HCT116 (cell line): ENCODE measurements around the gene WDR35. TPM values are rescaled to one million over a fixed set of nuclear protein-coding genes. Genes with fewer than 3 reads are reported as not detected.

Experiments used
- ATAC-seq: fragments of 200-7000 bp; cut with Tn5 transposase; 2 replicates; pipeline ENCODE4 v1.9.1; 2020; ENCODE audit warnings: mild to moderate bottlenecking, moderate library complexity
- BruUV-seq: library from RNA; stranded (reverse); fragments of 400-500 nt; replicated peaks from 2 replicates; lab custom pipeline; 2021; lab: Mats Ljungman, UMichigan
- CTCF ChIA-PET: fragments of 300-600 bp; sonication (Branson Sonifier 250); formaldehyde crosslinking; loops from one replicate; lab custom pipeline; 2021; ENCODE audit warnings: antibody characterized with exemption; lab: Charles Lee
- POLR2A ChIA-PET: fragments of 300-600, 350-600 bp; sonication (Branson Sonifier 250); formaldehyde crosslinking; loops from one replicate; lab custom pipeline; 2021; ENCODE audit warnings: antibody characterized with exemption; lab: Charles Lee
- RAD21 ChIA-PET, 2 experiments: fragments of 300-600 bp; sonication (Branson Sonifier 250); formaldehyde crosslinking; loops; one replicate each; lab custom pipeline; 2023; ENCODE audit warnings: low total read pairs in 2 of 2; ENCODE audit not compliant: uncharacterized antibody in 2 of 2, unreplicated experiment in 2 of 2, low non-redundant PET in 1 of 2; lab: Charles Lee
- DNase-seq: peaks from one replicate; pipeline ENCODE4 v3.0.0-alpha.2; 2010; ENCODE audit warnings: low read depth, low spot score
- H2AFZ ChIP-seq: fragments of 200-600 bp; shearing (Covaris generic), sonication (generic); 2 replicates; pipeline ENCODE4 v1.6.1; 2017; ENCODE audit warnings: low read depth, mixed run types, mixed read lengths, antibody characterized with exemption, low read length; ENCODE audit not compliant: poor library complexity, severe bottlenecking
- H3K27ac ChIP-seq: 2 replicates; pipeline ENCODE4 v1.5.1; 2012; ENCODE audit warnings: low read depth, low read length
- H3K27me3 ChIP-seq: fragments of 200-600 bp; sonication (generic); 2 replicates; pipeline ENCODE4 v1.6.1; 2016; ENCODE audit warnings: mixed run types, low read length, mixed read lengths; ENCODE audit not compliant: insufficient read depth
- H3K36me3 ChIP-seq, 2 experiments: fragments of 200-500 bp in 1 of 2; fragments of 200-600 bp in 1 of 2; sonication (Bioruptor generic) in 1 of 2; sonication (generic) in 1 of 2; 2 replicates each; pipeline versions ENCODE4 v1.5.1 to v1.6.1; 2014 to 2016; ENCODE audit warnings: low read length in 2 of 2, inconsistent platforms in 1 of 2, mixed read lengths in 1 of 2, mixed run types in 1 of 2; ENCODE audit not compliant: insufficient read depth in 2 of 2, control insufficient read depth in 1 of 2
- H3K4me1 ChIP-seq, 2 experiments: fragments of 200-600 bp in 1 of 2; sonication (generic) in 1 of 2; 2 replicates each; pipeline versions ENCODE4 v1.5.1 to v1.6.1; 2012 to 2017; ENCODE audit warnings: low read length in 2 of 2, inconsistent platforms in 1 of 2, mild to moderate bottlenecking in 1 of 2, mixed read lengths in 1 of 2, mixed run types in 1 of 2, moderate library complexity in 1 of 2; ENCODE audit not compliant: insufficient read depth in 2 of 2, control insufficient read depth in 1 of 2
- H3K4me2 ChIP-seq: fragments of 200-600 bp; sonication (generic); 2 replicates; pipeline ENCODE4 v1.6.1; 2017; ENCODE audit warnings: mixed run types, low read length, mixed read lengths
- H3K4me3 ChIP-seq, 2 experiments: fragments of 200-600 bp in 1 of 2; sonication (generic) in 1 of 2; replicated peaks in 1 of 2; 2 replicates each; pipeline ENCODE4 v1.5.1; 2011 to 2016; ENCODE audit warnings: low read length in 2 of 2, control low read depth in 1 of 2, low read depth in 1 of 2, mild to moderate bottlenecking in 1 of 2, mixed read lengths in 1 of 2, mixed run types in 1 of 2
- H3K79me2 ChIP-seq: fragments of 200-600 bp; sonication (generic); 2 replicates; pipeline ENCODE4 v1.6.1; 2017; ENCODE audit warnings: mild to moderate bottlenecking, mixed run types, low read length, moderate library complexity, mixed read lengths; ENCODE audit not compliant: insufficient read depth
- H3K9ac ChIP-seq: fragments of 200-600 bp; sonication (generic); 2 replicates; pipeline ENCODE4 v1.6.1; 2016; ENCODE audit warnings: low read length, mixed read lengths
- H3K9me2 ChIP-seq: fragments of 200-600 bp; sonication (generic), shearing (Covaris generic); 2 replicates; pipeline ENCODE4 v1.6.1; 2017; ENCODE audit warnings: mixed run types, mild to moderate bottlenecking, moderate library complexity; ENCODE audit not compliant: insufficient read depth
- H3K9me3 ChIP-seq, 2 experiments: fragments of 200-500 bp in 1 of 2; fragments of 200-600 bp in 1 of 2; sonication (Bioruptor generic) in 1 of 2; sonication (generic) in 1 of 2; 2 replicates each; pipeline ENCODE4 v1.6.1; 2014 to 2017; ENCODE audit warnings: low read length in 2 of 2, mixed read lengths in 2 of 2, inconsistent platforms in 1 of 2, low read depth in 1 of 2, mild to moderate bottlenecking in 1 of 2, mixed run types in 1 of 2, moderate library complexity in 1 of 2; ENCODE audit not compliant: control insufficient read depth in 1 of 2, insufficient read depth in 1 of 2
- H4K20me1 ChIP-seq: fragments of 200-600 bp; sonication (generic), shearing (Covaris generic); 2 replicates; pipeline ENCODE4 v1.6.1; 2017; ENCODE audit warnings: mixed run types, mild to moderate bottlenecking, moderate library complexity; ENCODE audit not compliant: insufficient read depth
- CBX3 ChIP-seq: IDR thresholded peaks from 2 replicates; pipeline ENCODE4 v1.6.1; 2012; ENCODE audit warnings: low read depth
- CEBPB ChIP-seq: IDR thresholded peaks from 2 replicates; pipeline ENCODE4 v1.6.1; 2012; ENCODE audit warnings: low read depth
- EGR1 ChIP-seq: IDR thresholded peaks from 2 replicates; pipeline ENCODE4 v1.6.1; 2012; ENCODE audit warnings: low read depth
- FOSL1 ChIP-seq: IDR thresholded peaks from 2 replicates; pipeline ENCODE4 v1.6.1; 2012; ENCODE audit warnings: low read depth
- POLR2AphosphoS5 ChIP-seq: IDR thresholded peaks from 2 replicates; pipeline ENCODE4 v1.6.1; 2011; ENCODE audit warnings: mild to moderate bottlenecking, low read depth, low read length, moderate library complexity
- RAD21 ChIP-seq: IDR thresholded peaks from 2 replicates; pipeline ENCODE4 v1.6.1; 2012; ENCODE audit warnings: low read depth, mild to moderate bottlenecking
- REST ChIP-seq: IDR thresholded peaks from 2 replicates; pipeline ENCODE4 v1.6.1; 2012; ENCODE audit warnings: low read depth
- SIN3A ChIP-seq: IDR thresholded peaks from 2 replicates; pipeline ENCODE4 v1.6.1; 2012; ENCODE audit warnings: low read depth
- SRF ChIP-seq: IDR thresholded peaks from 2 replicates; pipeline ENCODE4 v1.6.1; 2012; ENCODE audit warnings: low read depth
- TCF7L2 ChIP-seq: IDR thresholded peaks from 2 replicates; pipeline ENCODE4 v1.7.0; 2011; ENCODE audit warnings: borderline replicate concordance, inconsistent platforms; ENCODE audit not compliant: insufficient read depth, insufficient read length; ENCODE audit errors: extremely low read depth
- YY1 ChIP-seq: IDR thresholded peaks from 2 replicates; pipeline ENCODE4 v1.6.1; 2011; ENCODE audit warnings: low read length, low read depth, moderate library complexity, mild to moderate bottlenecking; ENCODE audit not compliant: insufficient replicate concordance; ENCODE audit errors: extremely low read depth
- ZNF274 ChIP-seq: fragments of 200-500 bp; sonication (Bioruptor generic); IDR thresholded peaks from 2 replicates; pipeline ENCODE4 v1.6.1; 2014; ENCODE audit warnings: mild to moderate bottlenecking, low read depth, low read length, inconsistent platforms
- intact Hi-C: fragments of 100-400 bp; cut with micrococcal nuclease; formaldehyde crosslinking; loops from 2 replicates; pipeline ENCODE4 v1.10.0; 2022
- total RNA-seq: library from RNA; stranded (reverse); gene quantifications from one replicate; pipeline ENCODE4 v1.2.1, GENCODE V29; 2021; ENCODE audit not compliant: unreplicated experiment
- TF ChIP-seq, protein P1 (sequence below): IDR thresholded peaks from 2 replicates; pipeline ENCODE4 v1.6.1; 2012
- TF ChIP-seq, protein P2 (sequence below): IDR thresholded peaks from 2 replicates; pipeline ENCODE4 v1.6.1; 2011; ENCODE audit warnings: mild to moderate bottlenecking, low read length, moderate library complexity; ENCODE audit not compliant: insufficient replicate concordance; ENCODE audit errors: extremely low read depth
- TF ChIP-seq, protein P3 (sequence below), 3 experiments: fragments of 200-600 bp in 1 of 3; sonication (generic) in 1 of 3; IDR thresholded peaks in 2 of 3; conservative IDR thresholded peaks in 1 of 3; 2 replicates each; pipeline ENCODE4 v1.5.1; 2012 to 2017; ENCODE audit warnings: low read depth in 2 of 3, low read length in 2 of 3, antibody characterized with exemption in 1 of 3, borderline replicate concordance in 1 of 3, control low read depth in 1 of 3, mild to moderate bottlenecking in 1 of 3, mixed read lengths in 1 of 3, mixed run types in 1 of 3, moderate library complexity in 1 of 3; ENCODE audit not compliant: insufficient read depth in 1 of 3

WDR35 gene
- total RNA-seq, 1 experiment from 2014 or later: 9.6 TPM

GRCh38 chr2:20027705-20028434 lies 38.0 kb upstream of the WDR35 start:
- CTCF ChIA-PET: interaction anchor here (2.0 kb wide), 1 partner anchor 12 kb away, joined by 8 read pairs; no protein-coding TSS in a partner anchor
- no TSS peak for BruUV-seq

More at GRCh38 chr2:20027705-20028434, 38.0 kb upstream of the WDR35 start:
- Histone ChIP-seq H3K79me2 (no peaks in the 10 kb centered on the region), H3K36me3 (peaks cover 3 to 10% of the 10 kb centered on the region in 2 experiments), H3K4me1 (no peaks in the 10 kb centered on the region)
- no peak for TF ChIP-seq REST
- no peak for TF ChIP-seq FOSL1
- TF ChIP-seq, protein P1, sequence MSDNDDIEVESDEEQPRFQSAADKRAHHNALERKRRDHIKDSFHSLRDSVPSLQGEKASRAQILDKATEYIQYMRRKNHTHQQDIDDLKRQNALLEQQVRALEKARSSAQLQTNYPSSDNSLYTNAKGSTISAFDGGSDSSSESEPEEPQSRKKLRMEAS: no peak
- TF ChIP-seq, protein P2, sequence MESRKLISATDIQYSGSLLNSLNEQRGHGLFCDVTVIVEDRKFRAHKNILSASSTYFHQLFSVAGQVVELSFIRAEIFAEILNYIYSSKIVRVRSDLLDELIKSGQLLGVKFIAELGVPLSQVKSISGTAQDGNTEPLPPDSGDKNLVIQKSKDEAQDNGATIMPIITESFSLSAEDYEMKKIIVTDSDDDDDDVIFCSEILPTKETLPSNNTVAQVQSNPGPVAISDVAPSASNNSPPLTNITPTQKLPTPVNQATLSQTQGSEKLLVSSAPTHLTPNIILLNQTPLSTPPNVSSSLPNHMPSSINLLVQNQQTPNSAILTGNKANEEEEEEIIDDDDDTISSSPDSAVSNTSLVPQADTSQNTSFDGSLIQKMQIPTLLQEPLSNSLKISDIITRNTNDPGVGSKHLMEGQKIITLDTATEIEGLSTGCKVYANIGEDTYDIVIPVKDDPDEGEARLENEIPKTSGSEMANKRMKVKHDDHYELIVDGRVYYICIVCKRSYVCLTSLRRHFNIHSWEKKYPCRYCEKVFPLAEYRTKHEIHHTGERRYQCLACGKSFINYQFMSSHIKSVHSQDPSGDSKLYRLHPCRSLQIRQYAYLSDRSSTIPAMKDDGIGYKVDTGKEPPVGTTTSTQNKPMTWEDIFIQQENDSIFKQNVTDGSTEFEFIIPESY: no peak
- no peak for TF ChIP-seq RAD21
- no peak for TF ChIP-seq SRF
- no peak for TF ChIP-seq EGR1
- TF ChIP-seq POLR2AphosphoS5: no peak
- no peak for TF ChIP-seq YY1
- no peak for TF ChIP-seq CEBPB
- no peak for TF ChIP-seq SIN3A
- TF ChIP-seq, protein P3, sequence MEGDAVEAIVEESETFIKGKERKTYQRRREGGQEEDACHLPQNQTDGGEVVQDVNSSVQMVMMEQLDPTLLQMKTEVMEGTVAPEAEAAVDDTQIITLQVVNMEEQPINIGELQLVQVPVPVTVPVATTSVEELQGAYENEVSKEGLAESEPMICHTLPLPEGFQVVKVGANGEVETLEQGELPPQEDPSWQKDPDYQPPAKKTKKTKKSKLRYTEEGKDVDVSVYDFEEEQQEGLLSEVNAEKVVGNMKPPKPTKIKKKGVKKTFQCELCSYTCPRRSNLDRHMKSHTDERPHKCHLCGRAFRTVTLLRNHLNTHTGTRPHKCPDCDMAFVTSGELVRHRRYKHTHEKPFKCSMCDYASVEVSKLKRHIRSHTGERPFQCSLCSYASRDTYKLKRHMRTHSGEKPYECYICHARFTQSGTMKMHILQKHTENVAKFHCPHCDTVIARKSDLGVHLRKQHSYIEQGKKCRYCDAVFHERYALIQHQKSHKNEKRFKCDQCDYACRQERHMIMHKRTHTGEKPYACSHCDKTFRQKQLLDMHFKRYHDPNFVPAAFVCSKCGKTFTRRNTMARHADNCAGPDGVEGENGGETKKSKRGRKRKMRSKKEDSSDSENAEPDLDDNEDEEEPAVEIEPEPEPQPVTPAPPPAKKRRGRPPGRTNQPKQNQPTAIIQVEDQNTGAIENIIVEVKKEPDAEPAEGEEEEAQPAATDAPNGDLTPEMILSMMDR (IDR thresholded peaks at IDR 0.05 in 2 of 3, conservative IDR thresholded peaks at IDR 0.05 in 1 of 3; ENCODE audit: borderline replicate concordance in 1 of 3, insufficient read depth in 1 of 3, low read depth in 2 of 3, low read length in 2 of 3): no peak
- no peak for TF ChIP-seq ZNF274
- no peak for TF ChIP-seq TCF7L2
- no peak for TF ChIP-seq CBX3
- TF ChIP-seq, all 23 proteins: peak for 0
- Histone ChIP-seq H3K9me2 (no peaks in the 10 kb centered on the region), H2AFZ (no peak overlapping the region), H3K27me3 (no peaks in the 10 kb centered on the region), H3K27ac (no peak overlapping the region), H3K9ac (no peak overlapping the region), H3K4me2 (no peak overlapping the region), H4K20me1 (no peaks in the 10 kb centered on the region), H3K4me3 (no peak overlapping the region), H3K9me3 (no peaks in the 10 kb centered on the region)
- ATAC-seq (no peak), DNase-seq (no peak)
- POLR2A ChIA-PET: no interaction called here
- intact Hi-C loops: no loop called here
- RAD21 ChIA-PET: no interaction called here
